IMR-90 (cell line): ENCODE results near the gene CYB5R3. TPM values are rescaled to one million over a fixed set of nuclear protein-coding genes. Genes with fewer than 3 reads are reported as not detected.

ENCODE experiments used
- ATAC-seq: fragments of 200-7000 bp; cut with Tn5 transposase; 2 replicates; pipeline ENCODE4 v1.9.1; 2020; ENCODE audit warnings: low read depth, mild to moderate bottlenecking, moderate library complexity
- BruUV-seq: library from RNA; stranded (reverse); fragments of 400-500 nt; replicated peaks from 2 replicates; lab custom pipeline; 2021; lab: Mats Ljungman, UMichigan
- CTCF ChIA-PET: fragments of 300-600 bp; formaldehyde crosslinking; extraction: SDS; loops from one replicate; lab custom pipeline; 2021; ENCODE audit warnings: antibody characterized with exemption; lab: Yijun Ruan, JAX
- POLR2A ChIA-PET: fragments of 300-600 bp; sonication (Branson Sonifier 250); formaldehyde crosslinking; loops from one replicate; lab custom pipeline; 2022; ENCODE audit warnings: antibody characterized with exemption; ENCODE audit not compliant: unreplicated experiment; lab: Charles Lee
- DNase-seq: peaks from one replicate; pipeline ENCODE4 v3.0.0; 2013
- H2AFZ ChIP-seq: replicated peaks from 2 replicates; pipeline ENCODE3; 2013; ENCODE audit warnings: low read length, mild to moderate bottlenecking; ENCODE audit not compliant: poor library complexity
- H2AK5ac ChIP-seq: 2 replicates; pipeline ENCODE4 v1.6.1; 2013; ENCODE audit warnings: low read depth, low read length, inconsistent platforms
- H2AK9ac ChIP-seq: replicated peaks from 2 replicates; pipeline ENCODE3; 2013; ENCODE audit warnings: mild to moderate bottlenecking, low read depth, low read length, moderate library complexity; ENCODE audit not compliant: poor library complexity
- H2BK120ac ChIP-seq: 2 replicates; pipeline ENCODE4 v1.6.1; 2013; ENCODE audit warnings: low read depth, low read length, inconsistent platforms
- H2BK15ac ChIP-seq: 3 replicates; pipeline ENCODE4 v1.6.1; 2013; ENCODE audit warnings: low read depth, low read length, inconsistent platforms
- H2BK20ac ChIP-seq: 2 replicates; pipeline ENCODE4 v1.6.1; 2013; ENCODE audit warnings: low read depth, mild to moderate bottlenecking, inconsistent platforms, low read length, moderate library complexity
- H2BK5ac ChIP-seq: 2 replicates; pipeline ENCODE4 v1.6.1; 2013; ENCODE audit warnings: mild to moderate bottlenecking, low read depth, low read length, inconsistent platforms; ENCODE audit not compliant: poor library complexity, severe bottlenecking
- H3K14ac ChIP-seq: replicated peaks from 2 replicates; pipeline ENCODE4 v1.6.1; 2013; ENCODE audit warnings: low read depth, low read length, inconsistent platforms
- H3K18ac ChIP-seq: 2 replicates; pipeline ENCODE4 v1.6.1; 2013; ENCODE audit warnings: low read depth, low read length, control low read depth
- H3K23ac ChIP-seq: 2 replicates; pipeline ENCODE4 v1.6.1; 2013; ENCODE audit warnings: low read depth, low read length, inconsistent platforms
- H3K27ac ChIP-seq: 2 replicates; pipeline ENCODE4 v1.5.1; 2013; ENCODE audit warnings: mild to moderate bottlenecking, control low read depth, low read length; ENCODE audit not compliant: insufficient read depth
- H3K27me3 ChIP-seq: 2 replicates; pipeline ENCODE4 v1.6.1; 2013; ENCODE audit warnings: low read length; ENCODE audit not compliant: control insufficient read depth, insufficient read depth
- H3K36me3 ChIP-seq: 2 replicates; pipeline ENCODE4 v1.6.1; 2013; ENCODE audit warnings: low read length, mixed read lengths; ENCODE audit not compliant: control insufficient read depth, insufficient read depth
- H3K4ac ChIP-seq: 2 replicates; pipeline ENCODE4 v1.6.1; 2013; ENCODE audit warnings: low read depth, low read length, inconsistent platforms
- H3K4me1 ChIP-seq: 2 replicates; pipeline ENCODE4 v1.6.1; 2013; ENCODE audit warnings: low read length, mixed read lengths; ENCODE audit not compliant: control insufficient read depth, insufficient read depth
- H3K4me2 ChIP-seq: 2 replicates; pipeline ENCODE4 v1.6.1; 2013; ENCODE audit warnings: low read depth, mild to moderate bottlenecking, control low read depth, low read length, moderate library complexity
- H3K4me3 ChIP-seq: 2 replicates; pipeline ENCODE4 v1.5.1; 2013; ENCODE audit warnings: low read depth, mild to moderate bottlenecking, control low read depth, low read length, moderate library complexity; ENCODE audit not compliant: insufficient read depth
- H3K56ac ChIP-seq: 2 replicates; pipeline ENCODE4 v1.6.1; 2013; ENCODE audit warnings: low read length, inconsistent platforms; ENCODE audit not compliant: insufficient read depth; ENCODE audit errors: extremely low read depth
- H3K79me1 ChIP-seq, 2 experiments: 2 replicates each; pipeline ENCODE4 v1.6.1; 2013; ENCODE audit warnings: low read length in 2 of 2, inconsistent platforms in 1 of 2, low read depth in 1 of 2
- H3K9ac ChIP-seq: 2 replicates; pipeline ENCODE4 v1.6.1; 2013; ENCODE audit warnings: low read depth, low read length, control low read depth
- H3K9me1 ChIP-seq: 2 replicates; pipeline ENCODE4 v1.6.1; 2013; ENCODE audit warnings: low read length, inconsistent platforms; ENCODE audit not compliant: insufficient read depth
- H3K9me3 ChIP-seq: 2 replicates; pipeline ENCODE4 v1.6.1; 2013; ENCODE audit warnings: low read length; ENCODE audit not compliant: control insufficient read depth, insufficient read depth
- H4K20me1 ChIP-seq: 2 replicates; pipeline ENCODE4 v1.6.1; 2013; ENCODE audit warnings: low read length, inconsistent platforms; ENCODE audit not compliant: insufficient read depth
- H4K5ac ChIP-seq: 2 replicates; pipeline ENCODE4 v1.6.1; 2013; ENCODE audit warnings: mild to moderate bottlenecking, low read depth, low read length, control low read depth
- H4K8ac ChIP-seq, 2 experiments: 2 replicates each; pipeline ENCODE4 v1.6.1; 2013; ENCODE audit warnings: low read depth in 2 of 2, low read length in 2 of 2, control low read depth in 1 of 2, inconsistent platforms in 1 of 2
- H4K91ac ChIP-seq: 2 replicates; pipeline ENCODE4 v1.6.1; 2013; ENCODE audit warnings: low read depth, low read length, inconsistent platforms; ENCODE audit not compliant: insufficient read depth
- CHD1 ChIP-seq: IDR thresholded peaks from 2 replicates; pipeline ENCODE4 v1.6.1; 2012; ENCODE audit warnings: low read depth, low read length, improper control_type of control experiment
- MAFK ChIP-seq: IDR thresholded peaks from 2 replicates; pipeline ENCODE4 v1.6.1; 2012; ENCODE audit warnings: low read depth, low read length, improper control_type of control experiment
- MXI1 ChIP-seq: IDR thresholded peaks from 2 replicates; pipeline ENCODE4 v1.6.1; 2012; ENCODE audit warnings: low read depth, mild to moderate bottlenecking, low read length, moderate library complexity, borderline replicate concordance
- POLR2A ChIP-seq: IDR thresholded peaks from 2 replicates; pipeline ENCODE4 v1.6.1; 2012; ENCODE audit warnings: mild to moderate bottlenecking, low read depth, low read length
- SMC3 ChIP-seq: fragments of 150-350 bp; IDR thresholded peaks from 2 replicates; pipeline ENCODE4 v1.6.1; 2016; ENCODE audit warnings: low read depth, mild to moderate bottlenecking, antibody characterized with exemption, low read length, moderate library complexity
- WGBS, 2 experiments: methylation state at CpG; one replicate each; pipeline versions ENCODE4 v1.1.5 to v1.1.7; 2013; ENCODE audit warnings: missing lambda C conversion rate in 2 of 2; ENCODE audit not compliant: insufficient read length in 1 of 2; ENCODE audit errors: extremely low coverage in 2 of 2; 5-methylcytosine and 5-hydroxymethylcytosine counted together
- dilution Hi-C: fragments of 300-500 bp; cut with HindIII; formaldehyde crosslinking; loops from one replicate; pipeline ENCODE4 v1.14.3; 2018; ENCODE audit warnings: low sequenced_read_pairs; ENCODE audit not compliant: unreplicated experiment
- in situ Hi-C: fragments of 300-500 bp; cut with MboI; formaldehyde crosslinking; loops from 3 replicates; pipeline ENCODE4 v1.14.3; 2019; ENCODE audit warnings: low sequenced_read_pairs, inconsistent platforms, mixed read lengths
- intact Hi-C: fragments of 100-400 bp; cut with micrococcal nuclease; formaldehyde crosslinking; loops from 2 replicates; pipeline ENCODE4 v1.10.0; 2022
- polyA plus RNA-seq, 3 experiments: library from polyadenylated mRNA; depleted of rRNA; stranded (reverse); fragments of >200 nt; gene quantifications; 2 replicates each; pipeline ENCODE4 v1.2.3, GENCODE V29; 2012; ENCODE audit warnings: low replicate concordance in 1 of 3
- total RNA-seq: library from RNA; depleted of rRNA; stranded (reverse); fragments of >200 nt; gene quantifications from 2 replicates; pipeline ENCODE4 v1.2.3, GENCODE V29; 2012

The CYB5R3 gene
- total and polyA plus RNA-seq, 2 of the 4 experiments (the other 2 are of a cell fraction): 44.1 to 362 TPM

DNA sequence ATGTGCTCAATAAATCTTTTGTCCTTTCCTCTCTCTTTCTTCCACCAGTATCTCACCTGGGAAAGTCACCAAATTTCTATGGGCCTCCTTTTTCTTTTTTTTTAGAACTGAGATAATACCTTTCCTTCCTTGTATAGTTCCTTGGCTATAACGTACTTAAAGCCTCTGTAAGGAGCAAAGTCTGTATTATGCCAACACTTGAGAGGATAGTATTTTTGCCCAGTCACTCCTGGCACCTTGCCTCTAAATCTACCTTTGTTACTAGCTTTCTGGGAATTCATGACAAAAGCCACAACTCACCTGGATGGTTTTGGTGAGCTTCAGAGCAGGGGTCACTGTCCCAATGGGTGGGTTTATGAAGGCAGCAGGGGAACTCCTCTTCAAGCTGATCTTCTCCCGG is 46.7 kb downstream of the CYB5R3 start:
- WGBS, 2 experiments: no CpG with 5 or more reads among the region's 2 CpGs
- TF ChIP-seq POLR2A (no peak), CHD1 (no peak), MXI1 (no peak), SMC3 (no peak), MAFK (no peak)
- Histone ChIP-seq H3K4me1 (peaks cover 8% of the 10 kb centered on the region), H3K4me2 (no peak overlapping the region), H4K5ac (no peak overlapping the region), H3K9me1 (peaks cover 19% of the 10 kb centered on the region), H3K36me3 (peaks cover 36% of the 10 kb centered on the region), H3K27ac (no peak overlapping the region), H2AFZ (no peak overlapping the region), H2BK120ac (no peak overlapping the region), H2BK5ac (no peak overlapping the region), H3K4me3 (no peak overlapping the region), H3K27me3 (no peaks in the 10 kb centered on the region), H4K91ac (no peak overlapping the region), H3K79me1 (peaks cover 44 to 76% of the 10 kb centered on the region in 2 experiments), H2AK9ac (no peak overlapping the region), H3K56ac (no peak overlapping the region), H4K8ac (no peak overlapping the region), H3K9me3 (no peaks in the 10 kb centered on the region), H2BK15ac (no peak overlapping the region), H2AK5ac (no peak overlapping the region), H4K20me1 (peaks cover 49% of the 10 kb centered on the region), H3K4ac (no peak overlapping the region), H3K14ac (no peak overlapping the region), H3K18ac (no peak overlapping the region), H3K23ac (no peak overlapping the region), H2BK20ac (no peak overlapping the region), H3K9ac (no peak overlapping the region)
- in situ Hi-C loops (no loop called here), dilution Hi-C loops (no loop called here), intact Hi-C loops (no loop called here)
- ChIA-PET CTCF (no interaction called here), POLR2A (no interaction called here)
- DNase-seq (no peak), ATAC-seq (no peak)
- no TSS peak for BruUV-seq
